Panc1 (cell line): ENCODE measurements around the gene KRT222. TPM values are rescaled to one million over a fixed set of nuclear protein-coding genes. Genes with fewer than 3 reads are reported as not detected.

Source experiments
- ATAC-seq: fragments of 200-7000 bp; cut with Tn5 transposase; 2 replicates; pipeline ENCODE4 v1.9.1; 2020; ENCODE audit warnings: mild to moderate bottlenecking, moderate library complexity
- BruUV-seq: library from RNA; stranded (reverse); fragments of 400-500 nt; replicated peaks from 2 replicates; lab custom pipeline; 2021; lab: Mats Ljungman, UMichigan
- CTCF ChIA-PET: fragments of 300-600 bp; sonication (Branson Sonifier 250); formaldehyde crosslinking; loops from one replicate; lab custom pipeline; 2022; ENCODE audit warnings: antibody characterized with exemption; lab: Charles Lee
- POLR2A ChIA-PET: fragments of 300-600 bp; sonication (Branson Sonifier 250); formaldehyde crosslinking; loops from one replicate; lab custom pipeline; 2022; ENCODE audit warnings: antibody characterized with exemption; lab: Charles Lee
- DNase-seq: peaks from one replicate; pipeline ENCODE4 v3.0.0-alpha.2; 2010; ENCODE audit warnings: low read depth, low spot score
- H3K27ac ChIP-seq: 2 replicates; pipeline ENCODE4 v1.5.1; 2011; ENCODE audit warnings: mild to moderate bottlenecking, low read length, inconsistent platforms
- H3K27me3 ChIP-seq: fragments of 200-500 bp; sonication (Bioruptor generic); 2 replicates; pipeline ENCODE4 v1.6.0; 2014; ENCODE audit warnings: low read length, inconsistent platforms; ENCODE audit not compliant: control insufficient read depth, insufficient read depth
- H3K36me3 ChIP-seq: fragments of 200-500 bp; sonication (Bioruptor generic); 2 replicates; pipeline ENCODE4 v1.5.1; 2014; ENCODE audit warnings: inconsistent platforms, mild to moderate bottlenecking, low read length, moderate library complexity; ENCODE audit not compliant: control insufficient read depth, insufficient read depth
- H3K4me1 ChIP-seq: 2 replicates; pipeline ENCODE4 v1.5.1; 2011; ENCODE audit warnings: inconsistent platforms, mild to moderate bottlenecking, low read length, moderate library complexity; ENCODE audit not compliant: control insufficient read depth, insufficient read depth
- H3K4me3 ChIP-seq, 2 experiments: 2 replicates each; pipeline ENCODE4 v1.5.1; 2011 to 2012; ENCODE audit warnings: low read depth in 2 of 2, low read length in 2 of 2, mild to moderate bottlenecking in 2 of 2, inconsistent platforms in 1 of 2, moderate library complexity in 1 of 2
- H3K9me3 ChIP-seq: fragments of 200-500 bp; sonication (Bioruptor generic); 2 replicates; pipeline ENCODE4 v1.5.1; 2014; ENCODE audit warnings: low read depth, mild to moderate bottlenecking, inconsistent platforms, low read length, moderate library complexity; ENCODE audit not compliant: control insufficient read depth, insufficient read depth
- CTCF ChIP-seq: fragments of 450-650 bp; IDR thresholded peaks from 2 replicates; pipeline ENCODE4 v1.5.1; 2017; ENCODE audit warnings: mild to moderate bottlenecking
- POLR2AphosphoS5 ChIP-seq: IDR thresholded peaks from 2 replicates; pipeline ENCODE4 v1.6.1; 2012; ENCODE audit warnings: mild to moderate bottlenecking, low read depth, low read length, moderate library complexity
- SIN3A ChIP-seq: IDR thresholded peaks from 2 replicates; pipeline ENCODE4 v1.6.1; 2012; ENCODE audit warnings: low read depth, mild to moderate bottlenecking, low read length, moderate library complexity, borderline replicate concordance; ENCODE audit not compliant: insufficient read depth
- TCF7L2 ChIP-seq: IDR thresholded peaks from 2 replicates; pipeline ENCODE4 v1.6.1; 2011; ENCODE audit warnings: mild to moderate bottlenecking, low read depth, low read length, inconsistent platforms
- in situ Hi-C: cut with HindIII; loops from 2 replicates; pipeline ENCODE4 v1.10.0; 2016; ENCODE audit warnings: low sequenced_read_pairs, low pct_unique_long_range_greater_than_20kb
- intact Hi-C: fragments of 100-400 bp; cut with micrococcal nuclease; formaldehyde crosslinking; loops from one replicate; pipeline ENCODE4 v1.10.0; 2022; ENCODE audit not compliant: unreplicated experiment
- total RNA-seq: library from RNA; stranded (reverse); gene quantifications from one replicate; pipeline ENCODE4 v1.2.1, GENCODE V29; 2021; ENCODE audit not compliant: unreplicated experiment
- TF ChIP-seq, protein P1 (sequence below), 2 experiments: IDR thresholded peaks; 2 replicates each; pipeline ENCODE4 v1.6.1; 2011 to 2012; ENCODE audit warnings: low read depth in 2 of 2, control low read depth in 1 of 2, low read length in 1 of 2, mild to moderate bottlenecking in 1 of 2, moderate library complexity in 1 of 2; ENCODE audit not compliant: insufficient read depth in 1 of 2

KRT222 gene
- total RNA-seq, 1 experiment from 2014 or later: not detected

DNA sequence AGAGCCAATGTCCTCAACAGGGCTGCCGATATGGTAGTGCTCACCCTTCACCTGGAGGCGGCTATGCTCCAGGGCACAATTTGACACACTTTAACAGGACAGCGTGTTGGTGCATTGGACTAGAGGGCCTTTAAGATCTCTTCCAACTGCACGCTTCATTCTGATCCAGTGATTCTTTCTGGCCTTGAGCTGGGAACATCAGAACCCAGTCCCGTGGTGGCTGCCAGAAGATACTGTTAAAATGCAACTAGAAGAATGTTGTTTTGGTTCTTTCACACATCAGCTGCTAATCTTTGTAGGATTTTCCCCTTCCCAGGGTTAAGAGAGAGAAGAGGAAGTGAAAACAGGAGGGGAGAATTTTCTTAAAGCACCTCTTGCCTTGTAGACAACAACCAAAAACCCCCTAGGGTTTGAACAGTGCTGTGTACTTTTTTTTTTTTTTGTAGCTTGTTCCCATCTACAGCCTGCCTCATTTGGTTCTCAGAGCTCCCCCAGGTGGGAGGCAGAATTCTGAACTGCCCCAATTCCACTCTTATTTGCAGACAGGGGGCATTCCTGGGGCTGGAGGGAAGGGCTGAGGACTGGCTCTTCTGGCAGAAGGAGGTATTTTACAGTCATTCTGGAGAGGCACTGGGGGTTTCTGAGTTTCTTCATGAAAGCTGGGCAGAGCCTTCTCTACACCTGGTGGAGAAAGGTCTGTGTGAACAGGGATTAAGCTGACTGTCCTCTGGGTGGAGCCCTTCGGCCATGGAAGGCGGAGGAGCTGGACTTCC, 49.7 kb downstream of the KRT222 start:
- no TSS peak for BruUV-seq
- ATAC-seq (peak; percentile 87), DNase-seq (peak; percentile 20)
- no peaks in the 10 kb centered on the region for H3K36me3 ChIP-seq
- peaks cover 15% of the 10 kb centered on the region for H3K27me3 ChIP-seq
- no peaks in the 10 kb centered on the region for H3K9me3 ChIP-seq
- ChIA-PET POLR2A (interaction anchor here (0.5 kb wide), 1 partner anchor 22 kb away, joined by 4 read pairs; no protein-coding TSS in a partner anchor), CTCF (interaction anchor here (0.6 to 1.1 kb wide), 8 partner anchors 11 to 259 kb away, joined by 3 to 4 read pairs (median 3); no protein-coding TSS in a partner anchor)
- H3K27ac ChIP-seq: no peak overlapping the region
- in situ Hi-C loops: no loop called here
- no peaks in the 10 kb centered on the region for H3K4me1 ChIP-seq
- intact Hi-C loops: loop anchor here (5.0 kb wide), 1 partner anchor 177 kb away; no protein-coding TSS in a partner anchor
- TF ChIP-seq TCF7L2 (no peak), CTCF (peak; percentile 75)
- no peak overlapping the region for H3K4me3 ChIP-seq

DNA sequence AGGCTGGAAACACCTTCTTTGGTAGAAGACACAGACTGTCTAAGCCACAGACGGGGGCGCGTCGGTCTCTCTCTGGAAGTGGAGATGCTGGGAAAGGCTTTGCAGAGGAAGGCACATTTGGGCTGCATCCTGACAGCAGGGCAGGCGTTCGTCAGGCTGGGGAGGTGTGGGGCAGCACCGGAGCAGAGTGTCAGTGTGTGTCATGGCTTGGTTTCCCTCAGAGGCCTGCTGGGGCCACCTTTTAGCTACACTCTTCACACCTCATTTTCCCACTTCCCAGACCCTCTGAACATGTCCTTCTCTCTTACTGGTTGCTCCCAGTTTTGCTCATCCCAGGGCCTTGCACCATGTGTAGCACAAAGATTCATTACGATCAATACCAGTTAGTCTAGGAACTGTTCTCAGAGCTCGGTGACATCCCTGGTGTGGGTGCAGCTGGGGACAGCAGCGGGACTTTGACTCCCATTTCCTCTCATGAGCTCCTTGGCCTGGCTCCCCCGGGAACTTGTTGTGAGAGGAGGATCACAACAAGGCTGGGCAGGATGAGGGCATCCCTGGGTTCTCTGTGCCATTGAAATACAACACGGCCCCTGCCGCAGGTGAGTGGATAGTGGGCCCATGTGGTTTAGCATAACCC, 50.4 kb downstream of the KRT222 start:
- no peaks in the 10 kb centered on the region for H3K36me3 ChIP-seq
- BruUV-seq: no TSS peak
- TF ChIP-seq TCF7L2: no peak
- TF ChIP-seq SIN3A: no peak
- no peak for TF ChIP-seq POLR2AphosphoS5
- no peak for TF ChIP-seq CTCF
- TF ChIP-seq, protein P1, sequence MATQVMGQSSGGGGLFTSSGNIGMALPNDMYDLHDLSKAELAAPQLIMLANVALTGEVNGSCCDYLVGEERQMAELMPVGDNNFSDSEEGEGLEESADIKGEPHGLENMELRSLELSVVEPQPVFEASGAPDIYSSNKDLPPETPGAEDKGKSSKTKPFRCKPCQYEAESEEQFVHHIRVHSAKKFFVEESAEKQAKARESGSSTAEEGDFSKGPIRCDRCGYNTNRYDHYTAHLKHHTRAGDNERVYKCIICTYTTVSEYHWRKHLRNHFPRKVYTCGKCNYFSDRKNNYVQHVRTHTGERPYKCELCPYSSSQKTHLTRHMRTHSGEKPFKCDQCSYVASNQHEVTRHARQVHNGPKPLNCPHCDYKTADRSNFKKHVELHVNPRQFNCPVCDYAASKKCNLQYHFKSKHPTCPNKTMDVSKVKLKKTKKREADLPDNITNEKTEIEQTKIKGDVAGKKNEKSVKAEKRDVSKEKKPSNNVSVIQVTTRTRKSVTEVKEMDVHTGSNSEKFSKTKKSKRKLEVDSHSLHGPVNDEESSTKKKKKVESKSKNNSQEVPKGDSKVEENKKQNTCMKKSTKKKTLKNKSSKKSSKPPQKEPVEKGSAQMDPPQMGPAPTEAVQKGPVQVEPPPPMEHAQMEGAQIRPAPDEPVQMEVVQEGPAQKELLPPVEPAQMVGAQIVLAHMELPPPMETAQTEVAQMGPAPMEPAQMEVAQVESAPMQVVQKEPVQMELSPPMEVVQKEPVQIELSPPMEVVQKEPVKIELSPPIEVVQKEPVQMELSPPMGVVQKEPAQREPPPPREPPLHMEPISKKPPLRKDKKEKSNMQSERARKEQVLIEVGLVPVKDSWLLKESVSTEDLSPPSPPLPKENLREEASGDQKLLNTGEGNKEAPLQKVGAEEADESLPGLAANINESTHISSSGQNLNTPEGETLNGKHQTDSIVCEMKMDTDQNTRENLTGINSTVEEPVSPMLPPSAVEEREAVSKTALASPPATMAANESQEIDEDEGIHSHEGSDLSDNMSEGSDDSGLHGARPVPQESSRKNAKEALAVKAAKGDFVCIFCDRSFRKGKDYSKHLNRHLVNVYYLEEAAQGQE (IDR thresholded peaks at IDR 0.05; ENCODE audit: insufficient read depth in 1 of 2, low read depth in 2 of 2, low read length in 1 of 2): no peak
- DNase-seq (no peak), ATAC-seq (no peak)
- intact Hi-C loops: loop anchor here (5.0 kb wide), 1 partner anchor 178 kb away; no protein-coding TSS in a partner anchor
- in situ Hi-C loops: no loop called here
- H3K4me3 ChIP-seq: no peak overlapping the region
- H3K9me3 ChIP-seq: no peaks in the 10 kb centered on the region
- H3K4me1 ChIP-seq: no peaks in the 10 kb centered on the region
- POLR2A ChIA-PET: no interaction called here
- CTCF ChIA-PET: interaction anchor here (0.6 to 0.7 kb wide), 2 partner anchors 176 to 259 kb away, joined by 3 read pairs; no protein-coding TSS in a partner anchor
- H3K27me3 ChIP-seq: peaks cover 13% of the 10 kb centered on the region
- H3K27ac ChIP-seq: no peak overlapping the region
